ENCODE measurements around the gene ZNF124. TPM values are rescaled to one million over a fixed set of nuclear protein-coding genes. Genes with fewer than 3 reads are reported as not detected.
"Not testable (repeated sequence)": the region's sequence is repeated elsewhere in the genome, so short reads cannot be mapped to it uniquely, and the experiment has no call there.

The ZNF124 gene
- total RNA-seq, 1 donor from 2014 or later = 63.6 TPM

DNA sequence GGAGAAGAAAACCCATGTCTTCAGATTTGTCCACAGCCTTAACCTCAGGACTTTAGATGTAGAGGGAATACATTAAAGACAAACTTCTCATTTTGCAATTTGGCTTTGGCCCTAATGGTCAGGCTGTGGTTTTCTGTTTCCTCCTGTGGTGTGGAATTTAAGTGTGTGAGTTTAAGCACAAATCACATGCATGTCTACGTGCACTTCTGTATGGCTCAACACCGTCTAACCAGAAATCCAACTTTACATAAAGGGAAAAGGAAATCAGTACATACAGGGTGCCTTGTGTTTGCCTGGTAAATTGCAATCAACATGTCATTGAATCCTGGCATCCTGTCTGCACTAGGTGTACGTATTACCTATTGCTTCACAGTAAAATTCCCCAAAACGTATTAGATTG lies 1.2 kb upstream of the ZNF124 start:
- DNase-seq = no peak

- DNase-seq = not testable (repeated sequence)
Observed at GRCh38 chr1:247171443-247171842, 377 bp downstream of the ZNF124 start.

GRCh38 chr1:247165674-247166073 lies 6.1 kb downstream of the ZNF124 start:
- DNase-seq = no peak

- DNase-seq = no peak
Observed at GRCh38 chr1:247164694-247165093, 7.1 kb downstream of the ZNF124 start.

DNA sequence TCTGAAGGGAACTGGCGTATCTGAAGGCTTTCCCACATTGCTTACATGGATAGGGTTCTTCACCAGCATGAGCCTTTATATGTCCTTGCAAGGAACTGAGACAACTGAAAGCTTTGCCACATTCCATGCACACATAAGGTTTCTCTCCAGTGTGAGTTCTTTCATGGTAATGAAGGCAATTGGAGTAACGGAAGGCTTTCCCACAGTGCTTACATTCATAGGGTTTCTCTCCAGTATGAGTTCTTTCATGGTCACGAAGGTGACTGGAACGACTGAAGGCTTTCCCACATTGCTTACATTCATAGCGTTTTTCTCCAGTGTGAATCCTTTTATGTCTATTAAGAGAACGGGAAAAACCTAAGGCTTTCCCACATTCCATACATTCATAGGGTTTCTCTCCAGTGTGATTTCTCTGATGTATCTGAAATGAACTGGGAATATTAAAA lies 15.0 kb downstream of the ZNF124 start:
- no peak for DNase-seq

DNA sequence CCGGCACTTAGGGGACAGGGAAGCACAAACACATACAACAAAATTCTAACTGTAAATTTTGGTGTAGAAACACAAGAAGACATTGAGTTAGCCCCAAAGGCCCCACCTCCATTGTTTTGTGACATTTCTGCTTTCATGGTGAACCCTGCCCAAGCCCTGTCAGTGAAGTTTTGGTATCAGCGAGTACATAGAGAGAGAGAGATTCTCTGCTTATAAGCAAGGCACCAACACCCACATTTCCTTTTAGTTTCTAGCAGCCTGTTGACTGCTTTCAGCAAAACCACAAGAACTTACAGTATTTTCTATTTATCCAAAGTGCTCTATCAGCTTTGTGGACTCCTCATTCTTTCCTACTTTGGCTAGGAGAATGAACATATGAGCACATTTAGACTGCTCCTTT lies 24.0 kb downstream of the ZNF124 start:
- DNase-seq = no peak

DNA sequence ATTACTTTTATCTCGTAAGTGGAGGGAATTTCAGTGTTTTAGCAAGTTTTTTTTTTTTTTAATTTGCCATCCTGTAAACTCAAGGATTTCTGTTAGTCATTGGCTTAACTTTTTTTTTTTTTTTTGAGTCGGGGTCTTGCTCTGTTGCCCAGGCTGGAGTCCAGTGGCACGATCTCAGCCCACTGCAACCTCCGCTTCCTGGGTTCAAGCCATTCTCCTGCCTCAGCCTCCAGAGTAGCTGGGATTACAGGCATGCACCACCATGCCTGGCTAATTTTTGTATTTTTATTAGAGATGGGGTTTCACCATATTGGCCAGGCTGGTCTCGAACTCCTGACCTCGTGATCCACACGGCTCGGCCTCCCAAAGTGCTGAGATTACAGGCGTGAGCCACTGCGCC lies 24.7 kb downstream of the ZNF124 start:
- not testable (repeated sequence) for DNase-seq

- no peak for DNase-seq
Observed at GRCh38 chr1:247146671-247147070, 25.1 kb downstream of the ZNF124 start.

GRCh38 chr1:247145279-247145678 lies 26.5 kb downstream of the ZNF124 start:
- no peak for DNase-seq

GRCh38 chr1:247139557-247139956 lies 32.3 kb downstream of the ZNF124 start:
- DNase-seq = not testable (repeated sequence)

DNA sequence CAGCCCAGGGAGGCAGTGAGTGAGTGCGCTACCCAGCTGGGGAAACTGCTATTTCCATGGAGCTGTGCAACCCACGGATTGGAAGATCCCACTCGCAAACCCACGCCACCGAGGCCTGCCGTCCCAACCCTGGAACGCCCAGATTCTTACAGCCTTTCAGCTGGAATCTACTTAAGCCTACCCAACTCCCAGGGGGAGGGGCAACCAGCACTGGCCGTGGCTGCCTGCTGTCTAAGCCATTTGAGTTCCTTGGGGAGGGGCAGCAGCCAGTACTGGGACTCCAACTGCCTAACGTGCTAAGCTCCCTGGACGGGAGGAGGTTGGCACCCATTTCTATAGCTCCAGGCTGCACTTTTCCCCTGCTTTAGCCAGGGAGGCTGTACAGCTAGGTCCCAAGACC lies 40.6 kb downstream of the ZNF124 start:
- DNase-seq = no peak

GRCh38 chr1:247127519-247128282 lies 44.1 kb downstream of the ZNF124 start:
- peak; percentile 5 for DNase-seq

DNA sequence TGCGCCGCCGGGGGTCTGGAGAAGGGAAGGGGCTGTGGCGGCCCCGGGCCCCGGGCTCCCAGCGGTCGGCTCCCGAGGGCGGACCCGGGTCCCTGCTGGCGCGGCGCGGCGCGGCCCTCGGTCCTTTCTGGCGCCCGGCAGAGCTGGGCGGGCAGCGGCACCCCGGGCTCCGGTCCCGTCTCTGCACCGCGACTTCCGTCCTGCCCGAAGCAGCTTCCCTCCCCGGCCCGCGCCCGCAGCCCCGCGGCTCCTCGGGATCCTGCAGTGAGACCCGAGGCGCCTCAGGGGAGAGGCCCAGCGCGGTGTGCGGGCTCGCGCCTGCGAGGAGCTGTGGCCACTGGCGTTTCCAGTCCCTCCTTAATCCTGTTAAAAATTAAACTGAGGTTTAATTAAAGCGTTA lies 45.2 kb downstream of the ZNF124 start:
- DNase-seq = not testable (repeated sequence)

- not testable (repeated sequence) for DNase-seq
Observed at GRCh38 chr1:247126166-247126565, 45.7 kb downstream of the ZNF124 start.

GRCh38 chr1:247121382-247121781 lies 50.4 kb downstream of the ZNF124 start:
- DNase-seq = no peak

DNA sequence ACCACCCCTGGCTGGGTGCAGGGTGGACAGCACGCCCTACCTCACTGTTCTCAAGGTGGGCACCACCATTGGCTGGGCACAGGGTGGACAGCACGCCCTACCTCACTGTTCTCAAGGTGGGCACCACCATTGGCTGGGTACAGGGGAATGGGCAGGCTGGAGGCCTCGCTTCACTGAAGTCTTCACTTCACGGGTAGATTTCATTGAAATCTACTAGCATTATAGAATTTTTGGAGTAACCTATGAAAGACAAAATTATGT lies 51.5 kb downstream of the ZNF124 start:
- DNase-seq = not testable (repeated sequence)

DNA sequence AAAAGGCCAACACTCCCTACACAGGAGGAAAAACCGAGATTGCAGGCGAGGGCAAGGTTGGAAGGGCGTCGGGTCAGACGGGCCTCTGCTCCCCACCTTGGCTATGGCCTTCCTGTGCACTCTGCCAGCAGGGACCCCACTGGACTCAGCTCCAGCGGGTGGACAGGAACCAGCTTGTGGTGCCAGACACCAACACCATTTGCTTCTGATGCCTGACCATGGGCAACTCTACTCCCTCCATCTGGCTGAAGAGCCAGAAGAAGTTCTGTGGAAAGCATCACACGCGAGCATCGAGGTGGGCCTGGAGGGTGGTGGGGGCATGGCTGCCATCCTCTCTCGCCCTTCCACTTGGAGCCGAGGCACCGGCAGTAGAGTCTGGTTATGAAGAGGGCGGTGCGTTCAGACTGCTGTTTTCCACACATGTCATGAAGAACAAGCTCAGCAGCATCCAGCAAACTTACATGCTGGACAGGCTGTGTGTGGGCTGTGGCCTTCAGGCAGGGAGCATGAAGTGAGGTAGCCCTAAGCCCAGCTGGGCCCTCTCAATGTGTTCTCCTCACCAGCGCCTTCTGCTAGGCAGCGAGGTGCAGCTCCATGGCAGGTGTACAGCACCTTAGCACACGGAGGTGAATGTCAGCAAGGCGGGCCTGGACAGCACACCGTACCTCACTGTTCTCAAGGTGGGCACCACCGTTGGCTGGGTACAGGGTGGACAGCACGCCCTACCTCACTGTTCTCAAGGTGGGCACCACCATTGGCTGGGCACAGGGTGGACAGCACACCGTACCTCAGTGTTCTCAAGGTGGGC lies 52.0 kb downstream of the ZNF124 start:
- DNase-seq = no peak

- DNase-seq = peak; percentile 7
Observed at GRCh38 chr1:247118946-247119446, 52.8 kb downstream of the ZNF124 start.

DNA sequence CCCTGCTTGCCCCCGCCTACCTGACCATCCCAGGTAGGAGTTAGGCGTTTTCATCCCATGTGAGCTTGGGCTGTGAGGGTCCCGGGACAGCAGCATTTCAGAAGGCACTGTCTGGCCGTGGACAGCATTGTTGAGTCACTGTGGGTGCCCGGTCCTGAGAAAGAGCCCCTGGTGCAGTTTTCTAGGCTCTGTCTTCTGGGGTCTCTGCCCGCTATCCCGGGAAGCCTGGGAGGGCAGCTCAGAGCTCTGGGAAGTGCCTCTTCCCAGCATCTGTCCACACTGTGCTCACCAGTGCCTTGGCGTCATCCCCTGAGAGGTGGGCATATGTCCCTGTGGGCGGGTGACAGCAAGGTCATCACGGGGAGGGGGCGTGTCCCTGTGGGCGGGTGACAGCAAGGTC lies 56.3 kb downstream of the ZNF124 start:
- DNase-seq = no peak

GRCh38 chr1:247115141-247115510 lies 56.7 kb downstream of the ZNF124 start:
- no peak for DNase-seq

DNA sequence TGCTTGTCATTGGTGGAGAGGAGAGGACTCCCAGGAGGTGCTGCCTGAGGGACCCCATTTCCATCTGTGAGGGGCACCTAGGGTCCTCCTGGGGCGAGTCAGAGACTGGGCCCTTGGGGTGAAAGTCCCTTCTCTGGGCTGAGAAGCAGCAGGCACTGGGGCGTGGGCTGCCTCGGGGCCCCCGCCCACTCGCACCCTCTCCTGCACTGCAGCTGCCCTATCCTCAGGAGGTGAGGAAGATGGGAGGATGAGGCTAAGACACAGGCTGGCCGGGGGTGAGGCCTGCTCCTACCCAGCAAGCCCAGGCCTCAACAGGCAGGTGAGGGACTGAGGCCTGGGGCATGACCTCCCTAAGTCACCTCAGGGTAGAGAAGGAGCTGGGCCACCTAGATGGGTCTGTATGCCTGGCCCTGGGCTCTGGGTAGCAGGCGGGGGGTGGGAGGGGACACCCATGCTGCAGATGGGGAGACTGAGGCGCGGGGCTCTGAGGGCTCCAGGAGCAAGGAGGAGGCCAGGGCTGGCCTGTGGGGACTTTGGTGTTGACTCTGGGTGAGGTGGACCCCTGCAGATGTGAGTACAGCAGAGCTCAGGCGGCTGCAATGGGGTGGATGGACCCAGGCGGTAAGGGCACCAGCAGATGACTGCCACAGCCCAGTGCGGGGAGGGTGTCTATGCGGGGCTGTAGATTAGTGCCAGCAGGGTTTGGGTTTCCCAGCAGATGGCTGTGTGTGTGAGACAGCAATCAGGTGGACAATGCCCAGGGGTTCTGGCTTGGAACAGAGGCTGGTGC lies 57.3 kb downstream of the ZNF124 start:
- no peak for DNase-seq

GRCh38 chr1:247113733-247114271 lies 58.0 kb downstream of the ZNF124 start:
- DNase-seq = no peak

DNA sequence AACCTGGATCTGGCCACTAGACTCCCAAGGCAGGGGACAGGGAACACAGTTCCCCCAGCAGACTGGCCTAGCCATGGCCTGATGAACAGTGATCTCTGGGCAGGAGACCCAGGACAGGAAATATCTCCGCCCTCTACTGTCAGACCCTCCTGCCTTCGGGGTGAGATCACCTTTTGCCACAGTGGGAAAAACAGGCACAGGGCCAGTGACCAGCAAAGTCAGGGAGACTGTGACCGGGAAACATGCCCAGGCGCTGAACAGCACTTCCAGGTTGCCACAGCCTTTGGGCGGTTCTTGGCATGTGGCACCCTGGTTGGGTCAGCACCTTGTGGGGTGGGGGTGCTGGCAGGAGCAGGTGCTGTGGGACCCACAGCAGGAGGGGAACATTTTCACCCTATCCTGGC lies 58.7 kb downstream of the ZNF124 start:
- DNase-seq = no peak

Data from tongue (tissue), 2 donors.